ENCODE data around the gene GID8.
"Not testable (repeated sequence)": the region's sequence is repeated elsewhere in the genome, so short reads cannot be mapped to it uniquely, and the experiment has no call there.

The GID8 gene

DNA sequence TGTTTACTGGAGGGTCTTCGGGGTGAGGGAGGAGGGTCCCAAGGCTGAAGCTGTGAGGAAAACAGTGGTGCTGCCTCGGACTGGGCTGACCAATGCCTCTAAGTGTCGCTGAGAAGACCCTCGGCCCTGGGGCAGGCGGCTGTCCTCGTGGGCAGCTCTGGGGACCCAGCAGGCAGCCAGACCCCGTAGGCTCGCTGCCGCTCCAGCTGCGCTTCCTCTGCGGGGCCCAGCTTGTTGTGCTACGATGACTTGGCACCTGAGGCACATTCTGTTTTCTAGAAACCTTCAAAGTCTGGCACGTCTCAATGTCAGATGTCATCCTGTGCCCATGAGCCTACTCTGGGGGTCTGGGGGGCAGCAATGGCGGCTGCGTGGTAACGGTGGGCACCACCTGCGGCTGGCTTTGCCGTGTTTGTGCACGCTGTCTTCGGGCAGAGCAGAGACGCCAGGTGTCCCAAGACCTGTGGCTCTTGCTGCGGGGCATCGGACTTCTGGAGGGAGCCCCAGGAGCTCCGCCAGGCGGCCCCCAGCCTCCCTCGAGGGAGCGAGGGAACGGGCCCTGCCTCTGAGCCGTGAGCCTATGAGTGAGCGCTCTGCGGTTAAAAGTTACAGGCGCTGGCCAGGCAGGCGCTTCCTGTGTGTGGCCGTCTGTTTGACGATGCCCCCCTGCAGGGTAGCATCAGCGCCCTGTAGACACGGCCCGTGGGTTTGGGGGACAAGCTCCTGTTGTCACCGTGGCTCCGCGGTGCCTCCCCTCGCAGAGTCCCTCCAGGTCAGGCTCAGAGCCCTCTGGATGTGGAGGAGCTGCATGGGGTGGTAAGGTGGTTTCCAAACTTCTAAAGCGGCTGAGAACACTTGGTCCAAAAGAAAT lies 21.4 kb downstream of the GID8 start:
- DNase-seq, result no peak

GRCh38 chr20:62959998-62960436 lies 22.1 kb downstream of the GID8 start:
- no peak for DNase-seq

GRCh38 chr20:62960446-62961309 lies 22.7 kb downstream of the GID8 start:
- not testable (repeated sequence) for DNase-seq

DNA sequence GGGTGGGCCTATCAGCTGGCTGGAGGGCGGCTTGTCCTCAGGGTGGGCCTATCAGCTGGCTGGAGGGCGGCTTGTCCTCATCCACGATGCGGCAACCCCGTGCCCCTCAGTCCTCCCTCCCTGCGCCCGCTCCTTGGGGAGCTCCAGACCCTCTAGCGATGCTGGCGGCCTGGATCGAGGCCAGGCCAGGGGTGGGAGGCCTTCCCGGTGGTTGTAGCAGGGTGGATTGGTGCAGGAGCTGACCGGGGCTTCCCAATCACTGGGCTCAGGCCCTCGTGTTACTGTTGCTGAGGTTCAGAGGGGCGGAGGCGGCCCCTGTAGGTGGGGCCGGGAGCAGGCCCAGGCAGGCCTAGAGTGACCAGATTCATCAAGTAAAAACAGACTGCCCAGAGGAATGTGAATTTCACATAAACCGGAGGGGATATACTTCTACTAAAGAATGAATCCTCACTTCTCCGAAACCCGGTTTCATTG lies 23.4 kb downstream of the GID8 start:
- DNase-seq, result no peak

- no peak for DNase-seq
Observed at GRCh38 chr20:62961799-62962198, 23.9 kb downstream of the GID8 start.

- DNase-seq, result no peak
Observed at GRCh38 chr20:62962221-62962879, 24.4 kb downstream of the GID8 start.

DNA sequence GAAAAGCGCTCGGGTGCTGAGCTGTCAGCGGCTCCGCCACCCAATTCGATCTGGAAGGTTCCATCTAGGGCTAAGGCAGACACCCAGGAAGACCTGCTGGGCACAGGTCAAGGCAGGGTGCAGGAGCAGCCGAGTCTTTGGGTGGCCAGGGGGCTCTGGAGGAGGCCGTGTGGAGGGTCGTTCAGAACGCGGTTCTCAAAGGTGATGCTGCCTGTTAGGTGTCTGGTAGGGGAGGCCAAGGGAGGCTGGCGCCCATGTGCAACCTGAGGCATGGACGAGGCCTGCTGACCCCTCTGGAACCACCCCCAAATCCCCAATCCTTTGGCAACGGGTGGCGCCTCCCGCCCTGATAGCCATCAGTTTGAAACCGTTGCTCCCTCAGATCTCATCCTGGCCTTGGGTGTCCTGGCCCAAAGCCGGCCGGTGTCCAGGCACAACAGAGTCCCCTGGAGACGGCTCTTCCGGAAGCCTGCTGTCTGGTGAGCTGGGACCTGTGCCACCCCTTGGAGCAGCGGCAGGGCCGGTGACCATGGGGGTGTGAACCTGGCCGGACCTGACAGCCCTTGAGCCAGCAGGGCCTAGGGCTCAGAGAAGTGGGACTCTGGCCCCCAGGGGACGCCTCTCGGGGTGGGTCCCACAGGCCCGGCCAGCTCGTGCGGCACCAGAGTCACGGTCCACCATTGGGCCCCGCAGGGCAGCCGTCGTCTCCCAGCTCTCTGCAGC lies 25.1 kb downstream of the GID8 start:
- DNase-seq, result no peak

DNA sequence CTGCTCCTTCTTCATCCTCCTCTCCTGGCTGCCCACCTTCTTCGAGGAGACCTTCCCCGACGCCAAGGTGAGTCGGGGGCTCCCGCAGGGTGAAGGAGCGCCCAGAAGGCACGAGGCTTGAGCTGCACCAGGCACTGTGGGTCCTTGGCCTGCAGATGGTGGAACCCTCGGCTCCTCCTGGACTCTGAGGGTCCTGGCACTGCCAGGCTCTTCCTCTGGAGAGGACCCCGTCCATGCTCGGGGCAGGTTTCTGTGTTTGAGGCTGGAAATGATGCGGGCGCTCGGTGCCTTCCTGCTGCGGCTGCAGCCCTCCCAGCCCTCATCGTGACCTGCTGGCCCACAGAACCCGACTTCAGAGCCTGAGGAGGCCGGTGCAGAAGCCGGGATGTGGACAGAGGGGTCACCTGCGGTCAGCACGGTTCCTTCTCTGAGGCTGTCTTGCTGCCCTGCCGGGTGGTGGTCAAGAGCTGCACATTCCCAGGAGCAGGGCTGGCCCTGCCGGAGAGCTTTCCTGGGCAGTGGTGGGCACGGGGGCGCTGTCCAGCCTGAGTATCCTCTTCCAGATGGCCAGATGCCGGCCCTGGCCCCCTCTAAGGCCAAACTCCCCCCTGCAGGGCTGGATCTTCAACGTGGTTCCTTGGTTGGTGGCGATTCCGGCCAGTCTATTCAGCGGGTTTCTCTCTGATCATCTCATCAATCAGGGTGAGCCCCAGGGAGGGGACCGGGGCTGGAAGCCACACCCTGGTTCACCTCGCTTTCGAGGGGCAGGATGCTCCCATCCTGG lies 25.9 kb downstream of the GID8 start:
- DNase-seq, result no peak

DNA sequence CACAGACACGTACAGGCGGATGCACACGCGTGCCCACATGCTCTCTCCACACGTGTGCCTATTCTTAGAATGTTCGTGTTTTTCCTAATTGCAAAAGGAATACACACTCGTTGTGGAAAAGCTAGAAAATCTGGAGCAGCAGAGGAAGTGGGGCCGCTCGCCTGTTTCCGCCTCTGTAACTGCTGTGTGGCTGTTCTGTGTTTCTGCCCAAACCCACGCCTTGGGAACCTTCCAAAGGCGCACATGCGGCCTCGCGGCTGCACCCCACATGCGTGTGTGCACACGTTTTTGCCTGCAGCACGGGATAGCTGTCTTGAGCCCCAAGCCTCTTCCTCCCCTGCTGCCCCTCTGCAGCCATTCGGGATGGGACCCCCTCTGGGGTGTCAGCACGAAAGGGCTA lies 26.8 kb downstream of the GID8 start:
- DNase-seq, result no peak

DNA sequence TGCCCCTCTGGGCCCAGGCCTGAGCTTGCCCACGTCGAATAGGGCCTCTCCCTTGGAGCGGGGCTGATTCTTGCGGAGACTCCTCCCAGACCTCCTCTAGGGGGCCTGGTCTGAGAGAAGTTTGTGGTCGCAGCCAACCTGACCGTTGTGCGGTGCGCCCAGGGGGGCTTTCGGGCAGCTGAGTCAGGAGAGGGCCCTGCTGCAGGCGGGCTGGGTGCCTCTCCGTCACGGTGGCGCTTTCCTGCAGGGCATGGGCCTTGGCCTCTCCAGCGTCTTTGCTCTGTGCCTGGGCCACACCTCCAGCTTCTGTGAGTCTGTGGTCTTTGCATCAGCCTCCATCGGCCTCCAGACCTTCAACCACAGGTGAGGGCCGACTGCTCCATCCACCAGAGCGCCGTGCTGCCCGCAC lies 27.4 kb downstream of the GID8 start:
- no peak for DNase-seq

GRCh38 chr20:62966212-62967148 lies 28.5 kb downstream of the GID8 start:
- DNase-seq, result no peak

GRCh38 chr20:62967149-62967501 lies 29.2 kb downstream of the GID8 start:
- no peak for DNase-seq

GRCh38 chr20:62967628-62968351 lies 29.8 kb downstream of the GID8 start:
- no peak for DNase-seq

- no peak for DNase-seq
Observed at GRCh38 chr20:62968378-62969178, 30.6 kb downstream of the GID8 start.

DNA sequence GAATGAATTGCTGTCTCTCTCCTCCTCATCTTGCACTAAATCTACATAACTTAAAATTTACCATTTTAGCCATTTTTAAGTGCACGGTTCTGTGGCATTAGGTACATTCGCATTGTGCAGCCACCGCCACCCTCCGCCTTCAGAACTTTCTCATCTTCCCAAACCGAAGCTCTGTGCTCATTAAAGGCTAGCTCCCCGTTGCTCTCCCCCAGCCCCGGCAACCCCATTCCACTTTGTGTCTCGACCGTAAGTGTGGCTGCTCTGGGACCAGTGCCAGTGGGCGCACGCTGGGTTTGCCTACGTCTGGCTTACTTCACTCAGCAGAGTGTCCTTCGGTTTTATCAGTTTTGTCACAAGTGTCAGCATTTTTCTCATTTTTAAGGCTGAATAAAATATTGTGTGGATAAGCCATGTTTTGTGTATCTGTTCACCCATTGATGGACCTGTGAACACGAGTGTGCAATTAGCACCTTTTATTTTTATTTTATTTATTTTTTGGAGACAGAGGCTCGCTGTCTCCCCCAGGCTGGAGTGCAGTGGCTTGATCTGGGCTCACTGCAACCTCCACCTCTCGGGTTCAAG lies 31.3 kb downstream of the GID8 start:
- DNase-seq, result no peak

DNA sequence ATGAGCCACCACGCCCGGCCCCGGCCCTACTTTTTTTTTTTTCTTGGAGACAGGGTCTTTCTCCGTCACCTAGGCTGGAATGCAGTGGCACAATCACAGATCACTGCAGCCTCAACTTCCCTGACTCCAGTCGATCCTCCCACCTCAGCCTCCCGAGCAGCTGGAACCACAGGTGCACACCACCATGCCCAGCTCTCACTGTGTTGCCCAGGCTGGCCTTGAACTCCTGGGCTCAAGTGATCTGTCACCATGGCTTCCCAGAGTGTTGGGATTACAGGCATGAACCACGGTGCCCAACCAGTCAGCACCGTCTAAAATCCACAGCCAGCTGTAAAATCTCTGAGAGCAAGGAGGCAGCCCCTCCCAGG lies 32.0 kb downstream of the GID8 start:
- no peak for DNase-seq

- no peak for DNase-seq
Observed at GRCh38 chr20:62970307-62971210, 32.6 kb downstream of the GID8 start.
